HG03378 (cell line): ENCODE measurements around the gene PLS1.
A peak's percentile ranks its signal among the peaks of the same experiment; 100 is the strongest.
"Not testable (repeated sequence)": the region's sequence is repeated elsewhere in the genome, so short reads cannot be mapped to it uniquely, and the experiment has no call there.

Experiments used
- ATAC-seq: cut with Tn5 transposase; IDR thresholded peaks from one replicate; pipeline ENCODE4 v1.9.1; 2021; ENCODE audit warnings: mild to moderate bottlenecking, moderate library complexity; ENCODE audit not compliant: unreplicated experiment

PLS1 gene

GRCh38 chr3:142595581-142595950 lies 627 bp upstream of the PLS1 start:
- ATAC-seq = no peak

- ATAC-seq = no peak
Measured at GRCh38 chr3:142596726-142597088, 514 bp downstream of the PLS1 start.

GRCh38 chr3:142597906-142598305 lies 1.7 kb downstream of the PLS1 start:
- no peak for ATAC-seq

GRCh38 chr3:142601713-142602112 lies 5.5 kb downstream of the PLS1 start:
- ATAC-seq = no peak

GRCh38 chr3:142602619-142603385 lies 6.6 kb downstream of the PLS1 start:
- no peak for ATAC-seq

- not testable (repeated sequence) for ATAC-seq
Measured at GRCh38 chr3:142603386-142603705, 7.2 kb downstream of the PLS1 start.

GRCh38 chr3:142604940-142605339 lies 8.7 kb downstream of the PLS1 start:
- peak; percentile 76 for ATAC-seq

- ATAC-seq = no peak
Measured at GRCh38 chr3:142608631-142609030, 12.4 kb downstream of the PLS1 start.

GRCh38 chr3:142609136-142609535 lies 12.9 kb downstream of the PLS1 start:
- no peak for ATAC-seq

GRCh38 chr3:142611206-142611605 lies 15.0 kb downstream of the PLS1 start:
- no peak for ATAC-seq

- ATAC-seq = no peak
Measured at GRCh38 chr3:142613491-142613890, 17.3 kb downstream of the PLS1 start.

GRCh38 chr3:142614059-142614626 lies 17.9 kb downstream of the PLS1 start:
- no peak for ATAC-seq

- no peak for ATAC-seq
Measured at GRCh38 chr3:142615171-142615570, 19.0 kb downstream of the PLS1 start.

GRCh38 chr3:142618917-142619461 lies 22.8 kb downstream of the PLS1 start:
- ATAC-seq = no peak

GRCh38 chr3:142622405-142622804 lies 26.2 kb downstream of the PLS1 start:
- ATAC-seq = no peak

- no peak for ATAC-seq
Measured at GRCh38 chr3:142623194-142623593, 27.0 kb downstream of the PLS1 start.

GRCh38 chr3:142624341-142625152 lies 28.4 kb downstream of the PLS1 start:
- no peak for ATAC-seq

- no peak for ATAC-seq
Measured at GRCh38 chr3:142625153-142625440, 28.9 kb downstream of the PLS1 start.

GRCh38 chr3:142626971-142627370 lies 30.8 kb downstream of the PLS1 start:
- no peak for ATAC-seq

GRCh38 chr3:142628801-142629200 lies 32.6 kb downstream of the PLS1 start:
- ATAC-seq = no peak

GRCh38 chr3:142633073-142633472 lies 36.9 kb downstream of the PLS1 start:
- no peak for ATAC-seq

GRCh38 chr3:142636050-142636449 lies 39.9 kb downstream of the PLS1 start:
- ATAC-seq = no peak
